ENCODE measurements around the gene CEP164.

DNA sequence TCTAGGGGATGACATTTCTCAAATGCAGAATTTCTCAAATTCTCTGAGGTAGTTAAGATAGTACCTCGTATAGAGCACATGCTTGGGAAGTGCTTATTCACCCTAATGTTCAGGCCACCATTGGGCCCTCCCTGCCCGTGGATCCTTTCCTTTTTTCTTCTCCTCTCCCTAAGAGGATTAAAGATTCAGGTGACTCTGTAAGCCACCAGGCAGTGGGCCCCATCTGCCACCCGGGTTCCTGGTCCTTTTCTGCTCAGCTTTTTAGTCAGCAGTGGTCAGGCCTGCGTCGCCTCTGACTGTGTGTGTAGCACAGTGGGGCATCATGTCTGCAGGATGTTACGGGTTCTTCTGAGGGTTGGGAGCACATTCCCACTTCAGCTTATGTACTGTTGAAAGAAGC is 7.2 kb downstream of the CEP164 start:
- TF ChIP-seq, protein P1, sequence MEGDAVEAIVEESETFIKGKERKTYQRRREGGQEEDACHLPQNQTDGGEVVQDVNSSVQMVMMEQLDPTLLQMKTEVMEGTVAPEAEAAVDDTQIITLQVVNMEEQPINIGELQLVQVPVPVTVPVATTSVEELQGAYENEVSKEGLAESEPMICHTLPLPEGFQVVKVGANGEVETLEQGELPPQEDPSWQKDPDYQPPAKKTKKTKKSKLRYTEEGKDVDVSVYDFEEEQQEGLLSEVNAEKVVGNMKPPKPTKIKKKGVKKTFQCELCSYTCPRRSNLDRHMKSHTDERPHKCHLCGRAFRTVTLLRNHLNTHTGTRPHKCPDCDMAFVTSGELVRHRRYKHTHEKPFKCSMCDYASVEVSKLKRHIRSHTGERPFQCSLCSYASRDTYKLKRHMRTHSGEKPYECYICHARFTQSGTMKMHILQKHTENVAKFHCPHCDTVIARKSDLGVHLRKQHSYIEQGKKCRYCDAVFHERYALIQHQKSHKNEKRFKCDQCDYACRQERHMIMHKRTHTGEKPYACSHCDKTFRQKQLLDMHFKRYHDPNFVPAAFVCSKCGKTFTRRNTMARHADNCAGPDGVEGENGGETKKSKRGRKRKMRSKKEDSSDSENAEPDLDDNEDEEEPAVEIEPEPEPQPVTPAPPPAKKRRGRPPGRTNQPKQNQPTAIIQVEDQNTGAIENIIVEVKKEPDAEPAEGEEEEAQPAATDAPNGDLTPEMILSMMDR (IDR thresholded peaks at IDR 0.05 in 4 of 5, conservative IDR thresholded peaks at IDR 0.05 in 1 of 5) = no peak
- TF ChIP-seq POLR2A (IDR thresholded peaks at IDR 0.05) = no peak

Measured in gastrocnemius medialis (tissue), 4 donors.